ENCODE measurements around the gene OBSCN.

OBSCN gene

GRCh38 chr1:228399531-228400236 is 191.8 kb downstream of the OBSCN start:
- no peak for TF ChIP-seq CTCF (IDR thresholded peaks at IDR 0.05)

GRCh38 chr1:228400237-228400651 is 192.4 kb downstream of the OBSCN start:
- no peak for TF ChIP-seq CTCF (IDR thresholded peaks at IDR 0.05)

- TF ChIP-seq CTCF (IDR thresholded peaks at IDR 0.05): no peak
Observed at GRCh38 chr1:228400692-228401454, 193.0 kb downstream of the OBSCN start.

- TF ChIP-seq CTCF (IDR thresholded peaks at IDR 0.05): no peak
Observed at GRCh38 chr1:228401782-228402640, 194.2 kb downstream of the OBSCN start.

GRCh38 chr1:228402641-228403025 is 194.8 kb downstream of the OBSCN start:
- TF ChIP-seq CTCF (IDR thresholded peaks at IDR 0.05): no peak

- no peak for TF ChIP-seq CTCF (IDR thresholded peaks at IDR 0.05)
Observed at GRCh38 chr1:228403231-228403631, 195.4 kb downstream of the OBSCN start.

- TF ChIP-seq CTCF (IDR thresholded peaks at IDR 0.05): no peak
Observed at GRCh38 chr1:228404107-228404720, 196.4 kb downstream of the OBSCN start.

All from LNCAP (cell line).